GM12878 (cell line): Measurements from ENCODE around the gene ATG10. TPM values are rescaled to one million over a fixed set of nuclear protein-coding genes. Genes with fewer than 3 reads are reported as not detected.

Source experiments
- ATAC-seq: fragments of 200-7000 bp; cut with Tn5 transposase; 3 replicates; pipeline ENCODE4 v1.9.1; 2020; ENCODE audit warnings: mild to moderate bottlenecking, moderate library complexity
- BruUV-seq: library from RNA; stranded (reverse); fragments of 400-500 nt; replicated peaks from 2 replicates; lab custom pipeline; 2021; lab: Mats Ljungman, UMichigan
- CTCF ChIA-PET: fragments of 300-600 bp; sonication (Branson Sonifier 250); formaldehyde crosslinking; extraction: SDS; loops from one replicate; lab custom pipeline; 2021; ENCODE audit warnings: inconsistent platforms; lab: Yijun Ruan, JAX
- POLR2A ChIA-PET: fragments of 350-600 bp; formaldehyde crosslinking; extraction: SDS; loops from one replicate; lab custom pipeline; 2021; ENCODE audit warnings: inconsistent platforms; lab: Charles Lee
- RAD21 ChIA-PET: fragments of 300-600 bp; sonication (Branson Sonifier 250); formaldehyde crosslinking; loops from one replicate; lab custom pipeline; 2023; ENCODE audit warnings: antibody characterized with exemption; ENCODE audit not compliant: unreplicated experiment; lab: Charles Lee
- SMC1A ChIA-PET: fragments of 300-600 bp; sonication (Branson Sonifier 250); formaldehyde crosslinking; loops from one replicate; lab custom pipeline; 2023; ENCODE audit not compliant: unreplicated experiment, uncharacterized antibody; lab: Charles Lee
- DNase-seq: peaks from one replicate; pipeline ENCODE4 v3.0.0-alpha.2; 2011; ENCODE audit warnings: low read depth, low spot score
- FAIRE-seq: peaks from 3 replicates; lab custom pipeline; 2011; peaks lifted over from hg19 to GRCh38; lab: Jason Lieb, UNC
- H2AFZ ChIP-seq: 2 replicates; pipeline ENCODE4 v1.6.0; 2011; ENCODE audit warnings: low read depth, low read length, control low read depth; ENCODE audit not compliant: control insufficient read depth
- H3K27ac ChIP-seq: 2 replicates; pipeline ENCODE4 v1.5.1; 2011; ENCODE audit warnings: control low read depth; ENCODE audit not compliant: control insufficient read depth, insufficient read depth
- H3K27me3 ChIP-seq, 2 experiments: replicated peaks in 1 of 2; 2 replicates each; pipeline versions ENCODE4 v1.6.0 to v1.6.1; 2011; ENCODE audit warnings: low read length in 1 of 2; ENCODE audit not compliant: control insufficient read depth in 2 of 2, insufficient read depth in 2 of 2
- H3K36me3 ChIP-seq, 2 experiments: 2 replicates each; pipeline ENCODE4 v1.5.1; 2011; ENCODE audit warnings: low read length in 1 of 2; ENCODE audit not compliant: control insufficient read depth in 2 of 2, insufficient read depth in 2 of 2
- H3K4me1 ChIP-seq: 2 replicates; pipeline ENCODE4 v1.6.1; 2011; ENCODE audit warnings: mild to moderate bottlenecking, low read length, moderate library complexity, mixed read lengths; ENCODE audit not compliant: control insufficient read depth, insufficient read depth
- H3K4me2 ChIP-seq: 2 replicates; pipeline ENCODE4 v1.6.0; 2011; ENCODE audit warnings: control low read depth; ENCODE audit not compliant: control insufficient read depth, insufficient read depth
- H3K4me3 ChIP-seq: fragments of 200-600 bp; sonication (generic); 2 replicates; pipeline ENCODE4 v1.5.1; 2016
- H3K79me2 ChIP-seq: 2 replicates; pipeline ENCODE4 v1.6.0; 2011; ENCODE audit warnings: low read length; ENCODE audit not compliant: control insufficient read depth, insufficient read depth
- H3K9ac ChIP-seq: 2 replicates; pipeline ENCODE4 v1.8.0; 2011; ENCODE audit warnings: low read length, control low read depth, mixed read lengths; ENCODE audit not compliant: control insufficient read depth, insufficient read depth
- H3K9me3 ChIP-seq: replicated peaks from 3 replicates; pipeline ENCODE4 v1.5.1; 2011; ENCODE audit warnings: mild to moderate bottlenecking, low read length; ENCODE audit not compliant: control insufficient read depth, insufficient read depth
- H4K20me1 ChIP-seq: 2 replicates; pipeline ENCODE4 v1.6.0; 2011; ENCODE audit not compliant: control insufficient read depth, insufficient read depth
- CBX3 ChIP-seq: fragments of 200-600 bp; sonication (generic); IDR thresholded peaks from 2 replicates; pipeline ENCODE4 v1.6.1; 2016; ENCODE audit warnings: low read depth, borderline replicate concordance
- CEBPB ChIP-seq, 2 experiments: fragments of 150-350 bp in 1 of 2; IDR thresholded peaks; 2 replicates each; pipeline ENCODE4 v1.6.1; 2012 to 2014; ENCODE audit warnings: low read depth in 2 of 2, low read length in 2 of 2, borderline replicate concordance in 1 of 2, inconsistent platforms in 1 of 2
- CUX1 ChIP-seq: IDR thresholded peaks from 2 replicates; pipeline ENCODE4 v1.6.1; 2012; ENCODE audit warnings: improper control_type of control experiment, low read depth, low read length; ENCODE audit not compliant: insufficient replicate concordance
- E4F1 ChIP-seq: fragments of 450-650 bp; IDR thresholded peaks from 2 replicates; pipeline ENCODE4 v1.6.1; 2018; ENCODE audit warnings: borderline replicate concordance, mild to moderate bottlenecking; ENCODE audit not compliant: partially characterized antibody
- KAT2A ChIP-seq: conservative IDR thresholded peaks from 2 replicates; pipeline ENCODE4 v1.6.1; 2011; ENCODE audit warnings: low read depth, low read length; ENCODE audit not compliant: control insufficient read depth
- NR2C2 ChIP-seq: IDR thresholded peaks from 2 replicates; pipeline ENCODE4 v1.6.1; 2011; ENCODE audit warnings: borderline replicate concordance, low read depth; ENCODE audit not compliant: control insufficient read depth, insufficient read length
- SPI1 ChIP-seq: IDR thresholded peaks from 2 replicates; pipeline ENCODE4 v1.6.1; 2011; ENCODE audit warnings: low read depth, mild to moderate bottlenecking, low read length, moderate library complexity, borderline replicate concordance; ENCODE audit not compliant: insufficient read depth
- TBL1XR1 ChIP-seq: IDR thresholded peaks from 2 replicates; pipeline ENCODE4 v1.6.1; 2012; ENCODE audit warnings: low read depth, low read length, improper control_type of control experiment
- WGBS: methylation state at CpG from one replicate; pipeline ENCODE4 v1.1.6; 2016; ENCODE audit warnings: low lambda C conversion rate; ENCODE audit not compliant: insufficient replicate concordance, insufficient coverage; ENCODE audit errors: missing lambda C conversion rate; 5-methylcytosine and 5-hydroxymethylcytosine counted together
- in situ Hi-C: fragments of 300-500 bp; cut with MboI; formaldehyde crosslinking; loops from 9 replicates; pipeline ENCODE4 v1.14.3; 2018; ENCODE audit warnings: mixed read lengths
- intact Hi-C: fragments of 100-400 bp; cut with micrococcal nuclease; formaldehyde crosslinking; loops from one replicate; pipeline ENCODE4 v1.14.2; 2022; ENCODE audit not compliant: unreplicated experiment
- polyA plus RNA-seq, 11 experiments: library from polyadenylated mRNA; depleted of rRNA in 4 of 11; unstranded in 6 of 11; stranded (reverse) in 5 of 11; fragments of >200 nt; fragmentation: Nextera tagmentation in 4 of 11; fragmentation: Illumina TruSeq in 1 of 11; extraction: Ambion mirVana in 4 of 11; extraction: Trizol in 1 of 11; gene quantifications; 1 replicate in 1 of 11; 2 replicates in 10 of 11; pipeline versions ENCODE4 v1.2.1 to v1.2.3, GENCODE V29; 2011 to 2016; ENCODE audit warnings: inconsistent platforms in 2 of 11, missing spikeins in 2 of 11, low read depth in 1 of 11
- total RNA-seq, 4 experiments: library from RNA; depleted of rRNA in 3 of 4; stranded (reverse); fragments of >200 nt in 3 of 4; fragmentation: Illumina TruSeq in 1 of 4; extraction: Trizol in 1 of 4; gene quantifications; 2 replicates each; pipeline versions ENCODE4 v1.2.1 to v1.2.3, GENCODE V29; 2013 to 2021

The ATG10 gene
- total and polyA plus RNA-seq, 10 of the 15 experiments (the other 5 are each of a cell fraction or from before 2014, with no cell fraction given), result 3.8 to 14.4 (median 6.5) TPM

DNA sequence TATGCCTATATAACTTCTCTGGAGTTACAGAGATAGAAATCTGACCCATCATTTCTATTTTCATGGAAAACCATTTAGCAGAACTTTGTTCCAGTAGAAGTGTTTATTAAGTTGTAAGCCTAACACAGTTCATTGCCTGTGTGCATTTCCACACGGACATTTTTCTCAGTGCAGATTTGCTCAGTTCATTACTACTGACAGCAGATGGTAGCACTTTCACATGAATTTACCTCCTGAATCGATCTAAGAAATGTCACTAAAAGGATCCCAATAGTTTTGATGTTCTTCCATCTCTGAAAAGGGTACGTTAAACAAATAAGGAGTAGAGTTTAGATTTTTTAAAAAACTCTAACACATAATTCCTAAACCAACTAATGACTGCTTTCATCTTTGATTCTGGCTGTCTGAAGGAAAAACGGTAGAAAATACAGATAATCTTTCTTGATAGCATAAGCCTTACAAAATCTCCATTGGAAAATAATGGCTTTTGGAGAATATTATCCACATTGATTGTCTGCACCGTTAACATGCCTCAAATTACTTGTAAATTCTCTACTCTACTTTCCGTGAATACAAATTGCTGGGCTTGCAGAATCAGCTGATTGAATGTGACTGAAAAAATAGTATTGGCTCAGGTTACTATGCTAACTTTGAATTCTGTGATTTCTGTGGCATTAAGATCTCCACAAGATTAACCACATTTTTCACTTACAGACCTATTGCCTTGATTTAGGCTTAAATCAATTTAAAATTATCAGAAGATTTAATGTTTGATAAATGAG lies 273.2 kb downstream of the ATG10 start (continued):
- no peak for TF ChIP-seq E4F1

DNA sequence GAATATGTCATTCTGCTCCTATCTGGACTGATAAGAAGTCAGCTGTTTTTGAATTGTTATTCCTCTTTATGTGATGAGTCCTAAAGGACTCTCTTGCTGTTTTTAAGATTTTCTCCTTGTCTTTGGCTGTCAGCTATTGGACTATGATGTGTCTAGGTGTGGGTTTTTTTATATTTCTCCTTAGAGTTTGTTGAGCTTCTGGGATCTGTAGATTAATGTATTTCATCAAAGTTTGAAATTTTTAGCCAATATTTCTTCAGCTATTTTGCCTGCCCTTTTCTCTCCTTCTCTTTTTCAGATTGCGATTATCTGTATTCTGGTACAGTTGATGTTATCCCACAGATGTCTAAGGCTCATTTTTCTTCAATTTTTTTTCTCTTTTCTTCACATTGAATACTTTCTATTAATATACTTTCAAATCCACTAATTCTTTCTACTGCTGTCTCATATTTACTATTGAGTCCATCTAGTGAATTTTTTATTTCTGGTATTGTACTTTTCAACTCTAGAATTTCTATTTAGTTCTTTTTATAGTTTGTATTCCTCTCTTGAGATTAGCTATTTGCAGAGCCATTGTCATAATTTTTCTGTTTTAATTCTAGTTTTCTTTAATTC lies 275.2 kb downstream of the ATG10 start:
- Histone ChIP-seq H3K9ac (no peak overlapping the region), H3K4me1 (no peaks in the 10 kb centered on the region), H4K20me1 (no peaks in the 10 kb centered on the region), H3K4me2 (no peak overlapping the region), H3K27me3 (no peaks in the 10 kb centered on the region), H3K4me3 (no peak overlapping the region), H3K36me3 (no peaks in the 10 kb centered on the region), H3K27ac (no peak overlapping the region), H3K79me2 (no peaks in the 10 kb centered on the region), H2AFZ (no peak overlapping the region), H3K9me3 (no peaks in the 10 kb centered on the region; the same call in 2 of the 3 replicates)
- intact Hi-C loops, result no loop called here
- BruUV-seq, result no TSS peak
- ATAC-seq, result no peak
- POLR2A ChIA-PET, result no interaction called here
- in situ Hi-C loops, result no loop called here
- WGBS, result 92% methylated on average over 1 of the region's 1 CpG
- SMC1A ChIA-PET, result interaction anchor here (1.3 to 2.7 kb wide), 2 partner anchors 9 to 12 kb away, joined by 5 to 10 read pairs; no protein-coding TSS in a partner anchor
- RAD21 ChIA-PET, result interaction anchor here (1.1 kb wide), 1 partner anchor 21 kb away, joined by 5 read pairs; no protein-coding TSS in a partner anchor
- FAIRE-seq, result no peak
- DNase-seq, result no peak
- CTCF ChIA-PET, result interaction anchor here (1.4 to 2.9 kb wide), 2 partner anchors 12 to 21 kb away, joined by 4 to 21 read pairs; no protein-coding TSS in a partner anchor
- TF ChIP-seq KAT2A (no peak), CEBPB (IDR thresholded peaks at IDR 0.05; ENCODE audit: borderline replicate concordance in 1 of 2, low read depth in 2 of 2, low read length in 2 of 2) (no peak), TBL1XR1 (no peak), CUX1 (no peak), CBX3 (no peak), NR2C2 (no peak), SPI1 (no peak)
